Renal pelvis (tissue), 4 donors: ENCODE results near the gene FAM20C. TPM values are rescaled to one million over a fixed set of nuclear protein-coding genes. Genes with fewer than 3 reads are reported as not detected.
"Not testable (repeated sequence)": the region's sequence is repeated elsewhere in the genome, so short reads cannot be mapped to it uniquely, and the experiment has no call there.

Experiments used
- DNase-seq: peaks from one replicate; pipeline ENCODE4 v3.0.0-alpha.2; 2013
- polyA plus RNA-seq, 3 donors: library from polyadenylated mRNA; unstranded; fragments of 120-200 nt; gene quantifications; one replicate each; pipeline ENCODE4 v1.2.1, GENCODE V29; 2013; ENCODE audit not compliant: insufficient read length in 3 of 3

Gene FAM20C
- polyA plus RNA-seq, 3 donors, result 65.7 to 74.8 (median 74.8) TPM

- no peak for DNase-seq
These were observed 96.9 kb downstream of the FAM20C start for GRCh38 chr7:289209-289755.

GRCh38 chr7:289756-290553 is 97.6 kb downstream of the FAM20C start, which contains the start of gene FOXL3:
Gene FOXL3 (plus strand): TSS chr7:290170. CDS start chr7:290170, 0 bp downstream.
- DNase-seq, result no peak

GRCh38 chr7:290554-291372 is 98.4 kb downstream of the FAM20C start:
- DNase-seq, result no peak

- no peak for DNase-seq
These were observed 99.2 kb downstream of the FAM20C start for GRCh38 chr7:291373-292092.

GRCh38 chr7:292226-292625 is 99.9 kb downstream of the FAM20C start:
- no peak for DNase-seq

GRCh38 chr7:292826-293225 is 100.5 kb downstream of the FAM20C start:
- no peak for DNase-seq

- no peak for DNase-seq
These were observed 101.5 kb downstream of the FAM20C start for GRCh38 chr7:293681-294439.

GRCh38 chr7:294440-295154 is 102.2 kb downstream of the FAM20C start:
- no peak for DNase-seq

GRCh38 chr7:295155-296154 is 103.1 kb downstream of the FAM20C start:
- no peak for DNase-seq

GRCh38 chr7:296373-296945 is 104.1 kb downstream of the FAM20C start:
- no peak for DNase-seq

GRCh38 chr7:297141-297540 is 104.8 kb downstream of the FAM20C start:
- DNase-seq, result not testable (repeated sequence)

- no peak for DNase-seq
These were observed 105.4 kb downstream of the FAM20C start for GRCh38 chr7:297611-298374.

GRCh38 chr7:298375-298702 is 106.0 kb downstream of the FAM20C start:
- no peak for DNase-seq

- no peak for DNase-seq
These were observed 106.4 kb downstream of the FAM20C start for GRCh38 chr7:298743-299142.

GRCh38 chr7:299169-299568 is 106.8 kb downstream of the FAM20C start:
- no peak for DNase-seq

- DNase-seq, result no peak
These were observed 107.3 kb downstream of the FAM20C start for GRCh38 chr7:299628-300027.

- no peak for DNase-seq
These were observed 107.7 kb downstream of the FAM20C start for GRCh38 chr7:300048-300447.
